SU-DHL-6 (cell line): Measurements from ENCODE around the gene NHSL2.

Experiments
- H2AFZ ChIP-seq: fragments of 200-600 bp; sonication (generic); 2 replicates; pipeline ENCODE4 v1.6.1; 2014; ENCODE audit warnings: low read depth, mild to moderate bottlenecking, moderate library complexity, mixed read lengths, antibody characterized with exemption, low read length; ENCODE audit not compliant: severe bottlenecking
- H3F3A ChIP-seq: fragments of 200-600 bp; shearing (Covaris generic); 2 replicates; pipeline ENCODE4 v1.6.0; 2016; ENCODE audit warnings: antibody characterized with exemption, mild to moderate bottlenecking; ENCODE audit not compliant: insufficient read depth
- H3K27ac ChIP-seq: fragments of 200-600 bp; sonication (generic); 2 replicates; pipeline ENCODE4 v1.5.1; 2016; ENCODE audit warnings: low read depth, mild to moderate bottlenecking, low read length, moderate library complexity, mixed read lengths
- H3K27me3 ChIP-seq: fragments of 200-600 bp; sonication (generic), shearing (Covaris generic); 2 replicates; pipeline ENCODE4 v1.6.0; 2014; ENCODE audit warnings: mild to moderate bottlenecking, low read length
- H3K36me3 ChIP-seq: fragments of 200-600 bp; sonication (generic); 2 replicates; pipeline ENCODE4 v1.6.1; 2014; ENCODE audit warnings: mild to moderate bottlenecking, low read length, mixed read lengths
- H3K4me2 ChIP-seq: fragments of 300-600, 200-600 bp; shearing (Covaris generic), sonication (generic); 2 replicates; pipeline ENCODE4 v1.6.0; 2014; ENCODE audit warnings: low read length, low read depth, mild to moderate bottlenecking; ENCODE audit not compliant: poor library complexity, severe bottlenecking
- H3K4me3 ChIP-seq: fragments of 200-600 bp; sonication (generic); 2 replicates; pipeline ENCODE4 v1.5.1; 2014; ENCODE audit warnings: antibody characterized with exemption, low read length, mild to moderate bottlenecking, mixed read lengths; ENCODE audit not compliant: insufficient read depth, poor library complexity, severe bottlenecking
- H3K79me2 ChIP-seq: fragments of 200-600 bp; sonication (generic); 2 replicates; pipeline ENCODE4 v1.6.1; 2014; ENCODE audit warnings: mild to moderate bottlenecking, low read length, moderate library complexity; ENCODE audit not compliant: insufficient read depth
- H3K9ac ChIP-seq: fragments of 200-600 bp; sonication (generic); 2 replicates; pipeline ENCODE4 v1.7.0; 2014; ENCODE audit warnings: mild to moderate bottlenecking, low read length
- H3K9me2 ChIP-seq: fragments of 200-600 bp; sonication (generic); replicated peaks from 2 replicates; pipeline ENCODE4 v1.6.1; 2014; ENCODE audit warnings: low read length; ENCODE audit not compliant: insufficient read depth
- H3K9me3 ChIP-seq: fragments of 200-600 bp; sonication (generic); 2 replicates; pipeline ENCODE4 v1.6.1; 2014; ENCODE audit warnings: low read length, mixed read lengths; ENCODE audit not compliant: insufficient read depth
- H4K20me1 ChIP-seq: fragments of 200-600 bp; sonication (generic); 2 replicates; pipeline ENCODE4 v1.6.1; 2014; ENCODE audit warnings: low read depth, mild to moderate bottlenecking, antibody characterized with exemption, low read length, moderate library complexity, mixed read lengths
- EZH2phosphoT487 ChIP-seq: fragments of 200-600 bp; sonication (generic), shearing (Covaris generic); conservative IDR thresholded peaks from 2 replicates; pipeline ENCODE4 v1.6.1; 2018; ENCODE audit warnings: mild to moderate bottlenecking, antibody characterized with exemption, low read length, moderate library complexity, mixed read lengths
- TF ChIP-seq, protein P1 (sequence below): fragments of 200-600 bp; sonication (generic); IDR thresholded peaks from one replicate; pipeline ENCODE4 v1.5.1; 2017; ENCODE audit warnings: antibody characterized with exemption, mild to moderate bottlenecking, low read length, moderate library complexity; ENCODE audit not compliant: insufficient read depth, poor library complexity, severe bottlenecking

NHSL2 gene

DNA sequence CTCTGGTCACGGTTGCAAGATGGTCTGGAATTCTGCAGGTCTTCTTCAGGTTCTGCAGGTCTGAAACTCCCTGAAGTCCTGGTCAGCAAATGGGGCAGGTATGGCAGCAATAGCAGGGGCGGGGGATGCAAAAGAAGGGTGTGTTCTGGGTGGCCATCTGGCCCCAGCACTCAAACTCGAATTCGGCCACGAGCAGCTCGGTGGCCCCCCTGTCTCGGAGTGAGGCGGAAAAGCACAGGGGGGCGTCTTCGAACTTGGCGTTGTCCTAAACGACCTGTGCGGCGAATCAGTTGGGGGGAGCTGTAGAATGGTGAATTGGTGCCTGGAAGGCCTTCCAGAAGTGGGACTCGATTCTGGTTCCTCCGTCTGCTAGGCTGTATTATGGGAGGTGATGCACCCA is 219.0 kb downstream of the NHSL2 start:
- H3K27me3 ChIP-seq, result no peaks in the 10 kb centered on the region

DNA sequence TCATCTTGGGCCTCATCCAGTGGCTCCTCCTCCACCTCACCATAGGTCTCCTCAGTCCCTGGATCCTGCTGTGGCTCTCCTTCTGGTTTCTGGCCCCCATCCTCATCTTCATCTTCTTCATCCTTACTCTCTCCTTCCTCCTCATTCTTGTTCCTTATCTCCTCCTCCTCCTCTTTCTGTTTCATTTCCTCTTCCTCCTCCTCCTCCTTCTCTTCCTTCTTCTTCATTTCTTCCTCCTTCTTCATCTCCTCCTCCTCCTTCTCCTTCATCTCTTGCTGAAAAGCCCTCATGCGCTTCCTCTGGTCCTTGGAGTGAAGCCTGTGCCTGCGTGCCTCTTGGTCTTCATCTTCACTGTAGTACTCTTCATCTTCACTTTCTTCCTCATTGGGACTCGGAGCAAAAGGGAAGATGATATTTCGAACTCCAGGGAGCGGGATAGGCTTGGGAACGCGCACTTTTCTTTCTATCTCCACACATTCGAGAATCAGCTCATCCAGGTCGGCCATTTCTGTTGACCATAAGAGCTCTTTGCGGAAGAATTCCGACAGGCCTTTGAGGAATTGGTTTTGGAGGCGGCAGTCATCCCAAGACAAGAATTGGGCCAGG is 219.6 kb downstream of the NHSL2 start:
- Histone ChIP-seq H3K4me3 (no peak overlapping the region), H3K27me3 (no peaks in the 10 kb centered on the region), H3F3A (no peaks in the 10 kb centered on the region), H3K9me2 (no peaks in the 10 kb centered on the region), H3K4me2 (no peak overlapping the region), H4K20me1 (no peaks in the 10 kb centered on the region), H3K9me3 (no peaks in the 10 kb centered on the region), H2AFZ (no peak overlapping the region), H3K79me2 (no peaks in the 10 kb centered on the region), H3K36me3 (no peaks in the 10 kb centered on the region), H3K9ac (no peak overlapping the region), H3K27ac (no peak overlapping the region)
- TF ChIP-seq EZH2phosphoT487, result no peak
- TF ChIP-seq, protein P1, sequence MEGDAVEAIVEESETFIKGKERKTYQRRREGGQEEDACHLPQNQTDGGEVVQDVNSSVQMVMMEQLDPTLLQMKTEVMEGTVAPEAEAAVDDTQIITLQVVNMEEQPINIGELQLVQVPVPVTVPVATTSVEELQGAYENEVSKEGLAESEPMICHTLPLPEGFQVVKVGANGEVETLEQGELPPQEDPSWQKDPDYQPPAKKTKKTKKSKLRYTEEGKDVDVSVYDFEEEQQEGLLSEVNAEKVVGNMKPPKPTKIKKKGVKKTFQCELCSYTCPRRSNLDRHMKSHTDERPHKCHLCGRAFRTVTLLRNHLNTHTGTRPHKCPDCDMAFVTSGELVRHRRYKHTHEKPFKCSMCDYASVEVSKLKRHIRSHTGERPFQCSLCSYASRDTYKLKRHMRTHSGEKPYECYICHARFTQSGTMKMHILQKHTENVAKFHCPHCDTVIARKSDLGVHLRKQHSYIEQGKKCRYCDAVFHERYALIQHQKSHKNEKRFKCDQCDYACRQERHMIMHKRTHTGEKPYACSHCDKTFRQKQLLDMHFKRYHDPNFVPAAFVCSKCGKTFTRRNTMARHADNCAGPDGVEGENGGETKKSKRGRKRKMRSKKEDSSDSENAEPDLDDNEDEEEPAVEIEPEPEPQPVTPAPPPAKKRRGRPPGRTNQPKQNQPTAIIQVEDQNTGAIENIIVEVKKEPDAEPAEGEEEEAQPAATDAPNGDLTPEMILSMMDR, result no peak

More for the DNA sequence above, 219.0 kb downstream of the NHSL2 start:
- no peaks in the 10 kb centered on the region for H3K36me3 ChIP-seq
- no peak overlapping the region for H3K9ac ChIP-seq
- H4K20me1 ChIP-seq, result no peaks in the 10 kb centered on the region
- H3K4me3 ChIP-seq, result no peak overlapping the region
- H3K27ac ChIP-seq, result no peak overlapping the region
- H2AFZ ChIP-seq, result no peak overlapping the region
- no peaks in the 10 kb centered on the region for H3F3A ChIP-seq
- no peak overlapping the region for H3K4me2 ChIP-seq
- no peaks in the 10 kb centered on the region for H3K9me3 ChIP-seq
- TF ChIP-seq, protein P1, result no peak
- TF ChIP-seq EZH2phosphoT487, result no peak
- H3K9me2 ChIP-seq, result no peaks in the 10 kb centered on the region
- no peaks in the 10 kb centered on the region for H3K79me2 ChIP-seq

DNA sequence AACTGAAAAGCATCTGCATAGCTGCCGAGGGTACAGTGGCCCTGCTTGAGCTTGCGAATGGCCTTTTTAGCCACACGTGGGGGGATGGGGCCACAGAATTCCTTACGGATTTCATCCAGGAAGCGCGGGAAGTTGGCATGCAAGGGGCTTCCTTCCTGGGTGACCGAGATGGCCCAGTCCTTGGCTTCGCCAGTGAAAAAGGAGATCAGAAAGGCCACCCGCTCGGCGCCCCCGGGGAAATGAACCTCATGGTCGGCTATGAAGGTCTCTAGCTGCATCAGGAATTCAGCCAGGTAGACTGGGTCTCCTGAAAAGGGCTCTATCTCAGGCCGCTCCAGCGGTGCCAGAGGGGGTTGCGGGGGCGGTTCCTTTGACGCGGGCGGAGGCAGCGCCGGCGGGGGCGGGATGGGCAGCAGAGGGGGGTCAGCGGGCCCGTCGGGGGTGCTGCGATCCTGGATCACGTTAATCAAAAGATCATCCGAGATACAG is 220.2 kb downstream of the NHSL2 start:
- H2AFZ ChIP-seq, result no peak overlapping the region
- H3K9me2 ChIP-seq, result no peaks in the 10 kb centered on the region
- H3K9me3 ChIP-seq, result no peaks in the 10 kb centered on the region
- no peaks in the 10 kb centered on the region for H4K20me1 ChIP-seq
- no peak overlapping the region for H3K9ac ChIP-seq
- H3K27ac ChIP-seq, result no peak overlapping the region
- H3K36me3 ChIP-seq, result no peaks in the 10 kb centered on the region
- TF ChIP-seq EZH2phosphoT487, result no peak
- TF ChIP-seq, protein P1, result no peak
- H3K4me2 ChIP-seq, result no peak overlapping the region
- no peaks in the 10 kb centered on the region for H3K79me2 ChIP-seq
- H3K4me3 ChIP-seq, result no peak overlapping the region
- H3F3A ChIP-seq, result no peaks in the 10 kb centered on the region
- no peaks in the 10 kb centered on the region for H3K27me3 ChIP-seq
